HG02970 (cell line): ENCODE data around the gene C1R.
"Not testable (repeated sequence)": the region's sequence is repeated elsewhere in the genome, so short reads cannot be mapped to it uniquely, and the experiment has no call there.

Experiments used
- ATAC-seq: cut with Tn5 transposase; IDR thresholded peaks from one replicate; pipeline ENCODE4 v1.9.1; 2021; ENCODE audit warnings: mild to moderate bottlenecking, moderate library complexity, moderate number of reproducible peaks; ENCODE audit not compliant: unreplicated experiment, low FRiP score

C1R gene

GRCh38 chr12:7072554-7072953 lies 19.7 kb downstream of the C1R start:
- no peak for ATAC-seq

- ATAC-seq: no peak
Measured at GRCh38 chr12:7072035-7072434, 20.2 kb downstream of the C1R start.

DNA sequence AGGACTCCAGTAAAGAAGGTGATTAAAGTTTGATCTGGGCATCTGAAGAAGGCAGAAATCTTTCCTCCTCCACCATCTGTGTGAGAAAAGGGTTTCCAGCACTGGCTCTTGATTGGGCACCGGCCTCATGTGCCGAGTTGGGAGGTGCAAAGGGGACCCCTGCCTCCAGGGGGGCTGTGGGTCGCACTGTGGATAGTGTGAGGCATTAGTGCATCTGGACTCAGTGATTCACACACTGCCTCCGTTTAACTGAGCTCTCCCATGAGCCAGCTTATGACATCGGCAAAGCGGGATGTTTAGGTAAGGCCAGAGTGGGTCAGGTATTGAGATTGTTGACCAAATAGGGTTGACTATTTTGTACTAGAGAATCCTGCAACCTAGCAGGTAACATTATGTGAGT lies 22.9 kb downstream of the C1R start:
- no peak for ATAC-seq

GRCh38 chr12:7068994-7069346 lies 23.3 kb downstream of the C1R start:
- no peak for ATAC-seq

GRCh38 chr12:7068240-7068993 lies 23.8 kb downstream of the C1R start:
- ATAC-seq: no peak

DNA sequence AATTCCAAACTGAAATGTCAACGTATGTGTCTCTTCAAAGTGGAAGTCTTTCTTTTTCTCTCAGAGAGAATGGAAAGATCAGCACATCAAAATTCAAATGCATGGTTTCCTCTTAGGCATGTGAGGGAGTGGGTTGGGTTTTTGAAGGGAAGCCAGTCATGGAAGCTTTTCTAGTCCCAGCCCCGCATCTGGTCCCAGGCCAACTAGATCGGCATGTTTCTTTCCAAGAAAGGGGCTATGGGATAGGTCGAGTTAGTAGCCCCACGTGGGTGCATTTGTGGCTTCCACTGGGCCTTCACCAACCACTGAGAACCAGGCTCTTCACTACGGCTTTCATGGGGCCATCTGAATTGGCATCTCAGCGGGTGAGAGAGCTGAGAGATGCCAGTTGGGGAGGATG lies 25.1 kb downstream of the C1R start:
- ATAC-seq: no peak

DNA sequence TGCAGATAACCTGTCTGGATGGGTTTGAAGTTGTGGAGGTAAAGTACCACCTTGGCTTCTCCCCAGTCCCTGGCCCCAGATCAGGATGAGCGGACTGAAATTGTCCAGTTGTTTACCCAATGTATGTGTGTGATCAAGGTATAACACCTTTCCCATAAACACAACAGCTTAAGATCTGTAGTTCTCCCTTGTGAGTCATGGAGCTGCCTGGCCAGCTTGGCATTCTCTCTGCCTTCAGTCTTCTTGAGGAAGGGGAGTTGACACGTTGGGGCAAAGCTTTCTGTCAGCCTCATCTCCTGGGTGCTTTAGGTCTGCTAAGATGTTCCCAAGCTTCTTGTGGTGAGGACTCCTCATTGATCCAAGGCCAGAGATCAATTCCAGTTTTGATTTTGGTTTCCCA lies 25.6 kb downstream of the C1R start:
- no peak for ATAC-seq

DNA sequence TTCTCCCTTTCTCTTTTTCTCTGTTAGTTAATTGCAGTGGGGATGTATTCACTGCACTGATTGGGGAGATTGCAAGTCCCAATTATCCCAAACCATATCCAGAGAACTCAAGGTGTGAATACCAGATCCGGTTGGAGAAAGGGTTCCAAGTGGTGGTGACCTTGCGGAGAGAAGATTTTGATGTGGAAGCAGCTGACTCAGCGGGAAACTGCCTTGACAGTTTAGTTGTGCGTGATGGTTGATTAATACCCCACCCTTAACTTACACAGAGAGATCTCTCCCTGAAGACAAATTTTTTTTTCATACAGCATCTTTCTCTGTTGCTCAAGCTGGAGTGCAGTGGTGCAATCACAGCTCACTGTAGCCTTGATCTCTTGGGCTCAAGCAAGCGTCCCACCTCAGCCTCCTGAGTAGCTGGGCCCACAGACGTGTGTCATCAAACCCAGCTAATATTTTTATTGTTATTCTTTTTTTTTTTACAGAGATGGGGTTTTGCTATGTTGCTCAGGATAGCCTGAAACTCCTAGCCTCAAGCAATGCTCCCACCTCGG lies 27.1 kb downstream of the C1R start:
- no peak for ATAC-seq

DNA sequence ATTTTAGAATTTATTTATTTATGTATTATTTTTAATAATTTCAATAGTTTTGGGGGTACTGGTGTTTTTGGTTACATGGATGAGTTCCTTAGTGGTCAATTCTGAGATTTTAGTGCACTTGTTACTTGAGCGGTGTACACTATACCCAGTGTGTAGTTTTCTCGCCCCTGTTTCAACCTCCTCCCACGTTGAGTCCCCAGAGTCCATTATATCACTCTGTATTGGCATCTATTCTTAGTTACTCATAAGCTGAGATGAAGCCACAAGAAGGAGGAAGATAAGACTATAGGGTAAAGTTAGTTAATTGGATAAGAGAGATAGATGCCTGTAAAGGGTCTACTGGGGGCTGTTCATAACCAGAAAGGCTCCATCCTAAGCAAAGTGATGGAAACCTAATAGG lies 27.7 kb downstream of the C1R start:
- ATAC-seq: no peak

GRCh38 chr12:7061596-7061995 lies 30.6 kb downstream of the C1R start:
- no peak for ATAC-seq

- no peak for ATAC-seq
Measured at GRCh38 chr12:7061138-7061537, 31.1 kb downstream of the C1R start.

DNA sequence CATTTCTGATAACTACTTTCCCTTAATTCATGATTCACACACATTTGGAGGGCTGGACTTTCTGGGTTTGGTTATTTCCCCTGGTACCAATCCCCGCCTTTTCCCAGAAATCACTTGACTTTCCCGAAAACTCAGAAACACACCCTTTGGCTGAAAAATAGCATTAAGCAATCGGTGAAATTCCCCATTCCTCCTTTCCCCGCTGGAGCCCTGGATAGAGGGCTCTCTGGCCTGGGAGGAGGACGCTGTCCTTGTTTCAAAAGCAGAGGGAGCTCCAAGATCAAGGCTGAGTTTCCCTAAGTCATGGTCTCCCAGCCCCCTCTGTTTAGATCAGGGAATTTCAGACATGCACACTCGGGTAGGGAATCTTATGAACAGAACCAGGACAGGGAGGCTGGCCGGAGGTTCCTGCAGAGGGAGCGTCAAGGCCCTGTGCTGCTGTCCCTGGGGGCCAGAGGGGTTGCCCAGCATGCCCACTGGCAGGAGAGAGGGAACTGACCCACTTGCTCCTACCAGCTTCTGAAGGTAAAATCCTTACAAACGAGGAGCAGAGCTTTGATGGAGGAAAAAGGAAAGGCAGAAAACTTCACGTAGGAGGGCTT lies 31.8 kb downstream of the C1R start, which contains the start of gene C1S:
C1S (plus strand) TSS at position 366 of the 602 bp plus-strand sequence. CDS start 1,195 bp downstream, outside the sequence.
- ATAC-seq: no peak

GRCh38 chr12:7059780-7060179 lies 32.5 kb downstream of the C1R start:
- no peak for ATAC-seq

GRCh38 chr12:7058850-7059395 lies 33.3 kb downstream of the C1R start:
- no peak for ATAC-seq

DNA sequence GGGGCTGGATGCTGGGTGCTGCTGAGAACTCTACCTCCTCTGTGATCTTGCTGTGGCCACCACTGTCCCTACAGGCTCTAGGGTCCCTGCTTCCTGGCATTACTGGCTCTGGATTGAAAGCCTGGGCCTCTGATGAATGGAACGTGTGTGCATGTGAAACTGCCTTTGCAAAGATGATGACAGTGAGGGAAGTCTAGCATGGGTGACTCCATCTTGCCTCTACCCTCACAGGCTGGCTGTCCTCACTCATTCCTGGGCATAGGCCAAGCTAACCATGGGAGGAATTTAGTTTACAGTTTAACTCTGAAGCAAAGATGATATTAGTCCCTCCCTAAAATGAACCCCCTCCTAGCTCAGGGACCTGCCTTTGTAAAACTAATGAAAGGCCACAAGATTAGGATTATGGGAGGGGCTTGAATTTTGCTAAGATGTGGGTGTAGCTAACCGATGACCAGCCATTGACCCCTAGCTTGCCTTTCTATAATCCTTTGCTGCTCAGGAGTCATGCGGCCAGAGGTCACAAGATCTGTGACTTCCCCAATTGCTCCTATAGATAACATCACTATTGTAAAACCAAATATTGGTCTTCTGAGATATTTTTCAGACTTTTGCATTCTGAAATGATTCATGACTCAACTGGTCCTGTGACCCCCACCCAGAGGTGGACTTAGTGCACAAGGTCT lies 33.9 kb downstream of the C1R start:
- no peak for ATAC-seq

DNA sequence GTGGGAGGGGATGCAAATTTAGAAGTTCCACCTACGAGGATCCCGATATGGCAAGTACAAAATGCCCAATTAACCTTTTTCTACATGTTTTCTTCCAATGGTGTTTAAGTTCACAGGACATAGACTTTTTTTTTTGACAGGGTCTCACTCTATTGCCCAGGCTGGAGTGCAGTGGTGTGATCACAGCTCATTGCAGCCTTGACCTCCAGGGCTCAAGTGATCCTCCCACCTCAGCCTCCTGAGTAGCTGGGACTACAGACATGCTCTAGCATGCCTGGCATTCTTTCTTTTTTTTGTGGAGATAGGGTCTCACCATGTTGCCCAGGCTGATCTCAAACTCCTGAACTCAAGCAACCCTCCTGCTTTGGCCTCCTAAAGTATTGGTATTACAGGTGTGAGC lies 36.5 kb downstream of the C1R start:
- not testable (repeated sequence) for ATAC-seq

DNA sequence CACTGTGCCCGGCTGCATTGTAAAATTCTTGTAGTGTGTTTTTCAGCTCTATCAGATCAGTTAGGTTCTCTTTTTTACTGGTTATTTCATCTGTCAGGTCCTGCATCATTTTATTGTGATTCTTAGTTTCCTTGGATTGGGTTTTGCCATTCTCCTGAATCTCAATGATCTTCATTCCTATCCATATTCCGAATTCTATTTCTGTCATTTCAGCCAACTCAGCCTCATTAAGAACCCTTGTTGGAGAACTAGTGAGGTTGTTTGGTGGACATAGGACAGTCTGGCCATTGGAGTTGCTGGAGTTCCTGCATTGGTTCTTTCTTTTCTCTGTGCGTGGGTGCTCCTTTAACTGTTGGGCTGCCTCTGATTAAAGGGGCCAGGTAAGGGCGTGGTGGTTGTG lies 37.3 kb downstream of the C1R start:
- no peak for ATAC-seq

DNA sequence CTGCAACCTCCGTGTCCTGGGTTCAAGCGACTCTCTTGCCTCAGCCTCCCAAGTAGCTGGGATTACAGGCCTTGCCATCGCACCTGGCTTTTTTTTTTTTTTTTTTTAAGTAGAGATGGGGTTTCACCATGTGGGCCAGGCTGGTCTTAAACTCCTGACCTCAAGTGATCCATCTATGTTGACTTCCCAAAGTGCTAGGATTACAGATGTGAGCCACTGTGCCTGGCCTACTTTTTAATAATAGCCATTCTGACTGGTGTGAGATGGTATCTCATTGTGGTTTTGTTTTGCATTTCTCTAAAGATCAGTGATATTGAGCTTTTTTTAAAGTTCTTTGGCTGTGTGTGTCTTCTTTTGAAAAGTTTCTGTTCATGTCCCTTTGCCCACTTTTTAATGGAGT lies 42.3 kb downstream of the C1R start:
- not testable (repeated sequence) for ATAC-seq

- not testable (repeated sequence) for ATAC-seq
Measured at GRCh38 chr12:7049445-7049951, 42.7 kb downstream of the C1R start.

DNA sequence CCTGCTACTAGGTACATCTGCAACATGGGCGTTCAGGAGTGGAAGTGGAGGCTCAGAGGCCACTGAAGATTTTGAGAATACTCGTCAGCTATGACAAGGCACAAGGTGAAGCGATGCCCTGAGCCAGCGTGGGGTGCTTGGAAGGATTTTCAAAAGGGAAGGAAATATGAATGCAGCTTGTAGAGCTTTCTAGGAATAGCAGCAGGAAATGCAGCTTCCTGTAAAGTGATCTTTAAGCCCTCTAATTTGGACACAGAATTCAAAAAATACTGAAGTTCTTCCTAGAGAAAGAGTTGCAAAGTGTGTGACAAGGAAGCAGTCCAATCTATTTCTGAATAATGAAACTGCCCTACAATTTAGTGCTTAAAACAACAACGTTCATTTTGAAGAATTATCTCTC lies 44.9 kb downstream of the C1R start:
- no peak for ATAC-seq
